B cell (primary cell): Measurements from ENCODE around the gene RTF2. TPM values are rescaled to one million over a fixed set of nuclear protein-coding genes. Genes with fewer than 3 reads are reported as not detected.

ENCODE experiments used
- ATAC-seq: fragments of 200-7000 bp; cut with Tn5 transposase; one replicate; pipeline ENCODE4 v1.10.0; 2021; ENCODE audit warnings: low read depth, mild to moderate bottlenecking, moderate number of reproducible peaks, moderate library complexity
- CTCF ChIA-PET: fragments of 350-600 bp; sonication (Branson Sonifier 250); formaldehyde crosslinking; loops from one replicate; lab custom pipeline; 2021; ENCODE audit warnings: antibody characterized with exemption, inconsistent platforms; lab: Charles Lee
- POLR2A ChIA-PET: fragments of 350-600 bp; sonication (Branson Sonifier 250); formaldehyde crosslinking; loops from one replicate; lab custom pipeline; 2021; ENCODE audit warnings: antibody characterized with exemption; lab: Charles Lee
- DNase-seq: peaks from one replicate; pipeline ENCODE4 v3.0.0; 2013
- H2AFZ ChIP-seq: 2 replicates; pipeline ENCODE4 v1.6.1; 2012; ENCODE audit warnings: mild to moderate bottlenecking, low read depth, low read length; ENCODE audit not compliant: insufficient read depth, poor library complexity, severe bottlenecking
- H3K27ac ChIP-seq, 2 donors: 1 replicate in 1 of 2; 2 replicates in 1 of 2; pipeline ENCODE4 v1.5.1; 2012 to 2013; ENCODE audit warnings: low read length in 2 of 2, mild to moderate bottlenecking in 2 of 2, moderate library complexity in 1 of 2
- H3K27me3 ChIP-seq, 4 experiments: fragments of 200-600 bp in 1 of 4; sonication (generic) in 1 of 4; replicated peaks in 1 of 4; 1 replicate in 2 of 4; 2 replicates in 2 of 4; pipeline versions ENCODE4 v1.6.1 to v1.7.0; 2013 to 2016; ENCODE audit warnings: low read length in 3 of 4, mild to moderate bottlenecking in 2 of 4, mixed read lengths in 1 of 4, moderate library complexity in 1 of 4; ENCODE audit not compliant: insufficient read depth in 4 of 4, control insufficient read depth in 3 of 4; ENCODE audit errors: control extremely low read depth in 1 of 4
- H3K36me3 ChIP-seq, 2 experiments: replicated peaks in 1 of 2; 1 replicate in 1 of 2; 2 replicates in 1 of 2; pipeline versions ENCODE4 v1.6.1 to v1.7.1; 2013; ENCODE audit warnings: low read length in 1 of 2; ENCODE audit not compliant: insufficient read depth in 2 of 2, control insufficient read depth in 1 of 2; ENCODE audit errors: control extremely low read depth in 1 of 2, extremely low read depth in 1 of 2
- H3K4me1 ChIP-seq, 2 donors: fragments of 200-600 bp in 1 of 2; sonication (generic) in 1 of 2; 1 replicate in 1 of 2; 2 replicates in 1 of 2; pipeline versions ENCODE4 v1.5.1 to v1.6.1; 2013 to 2017; ENCODE audit warnings: low read length in 2 of 2; ENCODE audit not compliant: control insufficient read depth in 2 of 2, insufficient read depth in 2 of 2
- H3K4me2 ChIP-seq: replicated peaks from 2 replicates; pipeline ENCODE3; 2012; ENCODE audit warnings: mild to moderate bottlenecking, low read depth, low read length; ENCODE audit not compliant: poor library complexity, severe bottlenecking
- H3K4me3 ChIP-seq, 5 experiments: fragments of 200-600 bp in 1 of 5; sonication (generic) in 1 of 5; 1 replicate in 3 of 5; 2 replicates in 2 of 5; pipeline versions ENCODE4 v1.5.1 to v1.7.0; 2011 to 2016; ENCODE audit warnings: low read length in 4 of 5, mild to moderate bottlenecking in 4 of 5, low read depth in 2 of 5, control low read depth in 1 of 5, moderate library complexity in 1 of 5; ENCODE audit not compliant: insufficient read depth in 1 of 5; ENCODE audit errors: control extremely low read depth in 1 of 5, extremely low read depth in 1 of 5
- H3K79me2 ChIP-seq: fragments of 200-600 bp; sonication (generic); one replicate; pipeline ENCODE4 v1.6.0; 2016; ENCODE audit warnings: low read length; ENCODE audit not compliant: control insufficient read depth, insufficient read depth
- H3K9ac ChIP-seq: fragments of 200-600 bp; sonication (generic); 2 replicates; pipeline ENCODE4 v1.6.1; 2017; ENCODE audit warnings: mild to moderate bottlenecking, low read length, moderate library complexity
- H3K9me3 ChIP-seq, 3 donors: one replicate each; pipeline versions ENCODE4 v1.6.1 to v1.7.1; 2013; ENCODE audit warnings: low read length in 2 of 3; ENCODE audit not compliant: control insufficient read depth in 2 of 3, insufficient read depth in 1 of 3; ENCODE audit errors: control extremely low read depth in 1 of 3
- H4K20me1 ChIP-seq: 2 replicates; pipeline ENCODE4 v1.6.0; 2012; ENCODE audit warnings: mild to moderate bottlenecking, low read length; ENCODE audit not compliant: insufficient read depth, control insufficient read depth, poor library complexity, severe bottlenecking
- H3K27ac Mint-ChIP-seq: one replicate; pipeline ENCODE4 v1.8.0; 2021; ENCODE audit warnings: mixed read lengths
- H3K27me3 Mint-ChIP-seq: one replicate; pipeline ENCODE4 v1.8.0; 2021; ENCODE audit warnings: mixed read lengths
- H3K4me1 Mint-ChIP-seq: one replicate; pipeline ENCODE4 v1.8.0; 2021; ENCODE audit warnings: mixed read lengths
- H3K4me3 Mint-ChIP-seq: one replicate; pipeline ENCODE4 v1.8.0; 2021; ENCODE audit warnings: mixed read lengths
- H3K9me3 Mint-ChIP-seq: one replicate; pipeline ENCODE4 v1.8.0; 2022; ENCODE audit warnings: mixed read lengths; ENCODE audit not compliant: insufficient read depth
- EZH2 ChIP-seq: IDR thresholded peaks from 2 replicates; pipeline ENCODE4 v1.6.1; 2012; ENCODE audit warnings: borderline replicate concordance, low read depth, mild to moderate bottlenecking, moderate library complexity, low read length; ENCODE audit not compliant: insufficient read depth, poor library complexity, severe bottlenecking
- WGBS: methylation state at CpG from one replicate; pipeline ENCODE4 v1.1.5; 2013; ENCODE audit warnings: missing lambda C conversion rate; ENCODE audit not compliant: insufficient coverage; 5-methylcytosine and 5-hydroxymethylcytosine counted together
- intact Hi-C: fragments of 100-400 bp; cut with micrococcal nuclease; formaldehyde crosslinking; loops from one replicate; pipeline ENCODE4 v1.10.0; 2022
- polyA plus RNA-seq: library from polyadenylated mRNA; depleted of rRNA; stranded (reverse); fragments of >200 nt; gene quantifications from 2 replicates; pipeline ENCODE4 v1.2.3, GENCODE V29; 2012
- total RNA-seq, 2 donors: library from RNA; stranded (reverse); fragments of 120-200 nt in 1 of 2; gene quantifications; 1 replicate in 1 of 2; 2 replicates in 1 of 2; pipeline versions ENCODE4 v1.2.3 to v1.2.4, GENCODE V29; 2013 to 2022
- TF ChIP-seq, protein P1 (sequence below): fragments of 200-600 bp; IDR thresholded peaks from one replicate; pipeline ENCODE4 v1.8.0; 2022; ENCODE audit warnings: antibody characterized with exemption, mild to moderate bottlenecking

Gene RTF2
- total and polyA plus RNA-seq, 2 donors (not counting 1 experiment from before 2014, with no cell fraction given) = 34.6 to 78.4 TPM

DNA sequence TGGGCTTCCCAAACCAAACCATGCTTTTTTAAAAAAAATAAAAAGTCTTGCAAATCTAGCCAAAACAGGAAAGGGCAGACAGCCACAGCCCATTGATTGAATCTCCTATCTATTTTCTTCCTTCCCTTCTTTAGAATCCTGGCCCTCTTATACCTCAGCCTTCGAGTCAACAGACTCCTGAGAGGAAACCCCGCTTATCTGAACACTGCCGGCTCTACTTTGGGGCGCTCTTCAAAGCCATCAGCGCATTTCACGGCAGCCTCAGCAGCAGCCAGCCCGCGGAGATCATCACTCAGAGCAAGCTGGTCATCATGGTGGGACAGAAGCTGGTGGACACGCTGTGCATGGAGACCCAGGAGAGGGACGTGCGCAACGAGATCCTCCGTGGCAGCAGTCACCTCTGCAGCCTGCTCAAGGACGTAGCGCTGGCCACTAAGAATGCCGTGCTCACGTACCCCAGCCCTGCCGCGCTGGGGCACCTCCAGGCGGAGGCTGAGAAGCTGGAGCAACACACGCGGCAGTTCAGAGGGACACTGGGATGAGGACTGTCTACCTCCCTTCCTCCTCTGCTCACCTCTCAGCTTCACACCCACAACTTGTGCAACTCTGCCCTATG is 10.1 kb upstream of the RTF2 start:
- H3K4me2 ChIP-seq = no peak overlapping the region
- intact Hi-C loops = no loop called here
- H3K27ac Mint-ChIP-seq = no peak overlapping the region
- POLR2A ChIA-PET = no interaction called here
- CTCF ChIA-PET = no interaction called here
- no peaks in the 10 kb centered on the region for H3K27me3 ChIP-seq
- ATAC-seq (no peak), DNase-seq (no peak)
- no peaks in the 10 kb centered on the region for H3K9me3 Mint-ChIP-seq
- no peaks in the 10 kb centered on the region for H3K9me3 ChIP-seq
- peaks cover 0 to 4% of the 10 kb centered on the region in 2 experiments for H3K36me3 ChIP-seq
- TF ChIP-seq, protein P1, sequence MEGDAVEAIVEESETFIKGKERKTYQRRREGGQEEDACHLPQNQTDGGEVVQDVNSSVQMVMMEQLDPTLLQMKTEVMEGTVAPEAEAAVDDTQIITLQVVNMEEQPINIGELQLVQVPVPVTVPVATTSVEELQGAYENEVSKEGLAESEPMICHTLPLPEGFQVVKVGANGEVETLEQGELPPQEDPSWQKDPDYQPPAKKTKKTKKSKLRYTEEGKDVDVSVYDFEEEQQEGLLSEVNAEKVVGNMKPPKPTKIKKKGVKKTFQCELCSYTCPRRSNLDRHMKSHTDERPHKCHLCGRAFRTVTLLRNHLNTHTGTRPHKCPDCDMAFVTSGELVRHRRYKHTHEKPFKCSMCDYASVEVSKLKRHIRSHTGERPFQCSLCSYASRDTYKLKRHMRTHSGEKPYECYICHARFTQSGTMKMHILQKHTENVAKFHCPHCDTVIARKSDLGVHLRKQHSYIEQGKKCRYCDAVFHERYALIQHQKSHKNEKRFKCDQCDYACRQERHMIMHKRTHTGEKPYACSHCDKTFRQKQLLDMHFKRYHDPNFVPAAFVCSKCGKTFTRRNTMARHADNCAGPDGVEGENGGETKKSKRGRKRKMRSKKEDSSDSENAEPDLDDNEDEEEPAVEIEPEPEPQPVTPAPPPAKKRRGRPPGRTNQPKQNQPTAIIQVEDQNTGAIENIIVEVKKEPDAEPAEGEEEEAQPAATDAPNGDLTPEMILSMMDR = no peak
- no peak for TF ChIP-seq EZH2
- H3K4me3 Mint-ChIP-seq = no peak overlapping the region
- H3K9ac ChIP-seq = no peak overlapping the region
- H3K27ac ChIP-seq = no peak overlapping the region
- no peak overlapping the region for H3K4me3 ChIP-seq
- H3K27me3 Mint-ChIP-seq = no peaks in the 10 kb centered on the region
- H3K79me2 ChIP-seq = no peaks in the 10 kb centered on the region
- peaks cover 6 to 19% of the 10 kb centered on the region in 2 donors for H3K4me1 ChIP-seq
- no peak overlapping the region for H2AFZ ChIP-seq
- H3K4me1 Mint-ChIP-seq = peaks cover 10% of the 10 kb centered on the region
- H4K20me1 ChIP-seq = no peaks in the 10 kb centered on the region
- 92% methylated on average over 22 of the region's 22 CpGs for WGBS

DNA sequence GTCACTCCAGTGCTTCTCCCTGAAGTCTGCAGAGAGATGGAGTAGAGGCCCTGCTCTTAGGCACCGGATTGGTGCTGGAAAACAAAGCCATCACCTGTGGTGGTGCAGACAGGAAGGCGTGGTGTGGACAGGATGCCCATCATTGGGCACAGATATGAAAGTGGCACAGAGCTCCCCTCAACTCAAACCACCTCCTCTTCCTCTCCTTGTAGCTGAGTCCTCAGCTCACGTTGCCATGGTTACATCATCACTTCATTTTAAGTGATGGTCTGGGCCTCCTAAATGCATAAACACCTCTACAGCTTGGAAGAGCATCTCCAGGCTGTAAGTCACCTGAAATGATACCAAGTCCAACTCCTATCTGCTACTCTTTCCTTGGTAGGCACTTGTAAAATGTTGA is 8.0 kb upstream of the RTF2 start:
- no peaks in the 10 kb centered on the region for H3K9me3 ChIP-seq
- H3K4me2 ChIP-seq = no peak overlapping the region
- Mint-ChIP-seq H3K27ac (no peak overlapping the region), H3K9me3 (no peaks in the 10 kb centered on the region), H3K4me1 (peaks cover 13% of the 10 kb centered on the region), H3K4me3 (no peak overlapping the region), H3K27me3 (no peaks in the 10 kb centered on the region)
- no peaks in the 10 kb centered on the region for H3K79me2 ChIP-seq
- 5% methylated on average over 3 of the region's 3 CpGs for WGBS
- no peak overlapping the region for H3K4me3 ChIP-seq
- POLR2A ChIA-PET = no interaction called here
- H4K20me1 ChIP-seq = no peaks in the 10 kb centered on the region
- intact Hi-C loops = no loop called here
- no peaks in the 10 kb centered on the region for H3K27me3 ChIP-seq
- peaks cover 0 to 4% of the 10 kb centered on the region in 2 experiments for H3K36me3 ChIP-seq
- peaks cover 0 to 16% of the 10 kb centered on the region in 2 donors for H3K4me1 ChIP-seq
- H2AFZ ChIP-seq = peak overlapping the region; percentile 17
- TF ChIP-seq, protein P1 = no peak
- no peak for TF ChIP-seq EZH2
- no peak overlapping the region for H3K9ac ChIP-seq
- no peak for ATAC-seq
- CTCF ChIA-PET = no interaction called here
- no peak overlapping the region for H3K27ac ChIP-seq
- peak; percentile 48 for DNase-seq
